Neural cell (in vitro differentiated cells): ENCODE data around the gene SPN. TPM values are rescaled to one million over a fixed set of nuclear protein-coding genes. Genes with fewer than 3 reads are reported as not detected.
"Not testable (repeated sequence)": the region's sequence is repeated elsewhere in the genome, so short reads cannot be mapped to it uniquely, and the experiment has no call there.

Source experiments
- H2AFZ ChIP-seq: fragments of 200-600, 300-800 bp; sonication (generic), shearing (Covaris generic); 2 replicates; pipeline ENCODE4 v1.6.0; 2014; ENCODE audit warnings: low read depth, mild to moderate bottlenecking, antibody characterized with exemption, low read length, moderate library complexity
- H3F3A ChIP-seq: fragments of 200-600 bp; shearing (Covaris generic); 2 replicates; pipeline ENCODE4 v1.6.1; 2016; ENCODE audit warnings: mild to moderate bottlenecking, moderate library complexity, mixed read lengths, antibody characterized with exemption, low read length; ENCODE audit not compliant: insufficient read depth, poor library complexity, severe bottlenecking
- H3K27ac ChIP-seq: fragments of 200-600, 300-800 bp; sonication (generic), shearing (Covaris generic); 2 replicates; pipeline ENCODE4 v1.5.1; 2014; ENCODE audit warnings: mild to moderate bottlenecking, low read length, moderate library complexity
- H3K27me3 ChIP-seq: fragments of 300-800, 200-600 bp; sonication (generic), shearing (Covaris generic); 2 replicates; pipeline ENCODE4 v1.6.0; 2014; ENCODE audit warnings: mild to moderate bottlenecking, low read depth, low read length, moderate library complexity; ENCODE audit not compliant: insufficient read depth
- H3K36me3 ChIP-seq: fragments of 300-800, 200-600 bp; sonication (generic), shearing (Covaris generic); 2 replicates; pipeline ENCODE4 v1.5.1; 2014; ENCODE audit warnings: mild to moderate bottlenecking, antibody characterized with exemption, low read length, moderate library complexity; ENCODE audit not compliant: insufficient read depth
- H3K4me2 ChIP-seq: fragments of 300-800, 200-600 bp; sonication (generic), shearing (Covaris generic); 2 replicates; pipeline ENCODE4 v1.6.0; 2014; ENCODE audit warnings: mild to moderate bottlenecking, low read length
- H3K4me3 ChIP-seq: fragments of 300-800, 200-600 bp; sonication (generic), shearing (Covaris generic); 2 replicates; pipeline ENCODE4 v1.5.1; 2014; ENCODE audit warnings: mild to moderate bottlenecking, low read length, moderate library complexity
- H3K79me2 ChIP-seq: fragments of 200-600 bp; shearing (Covaris generic); replicated peaks from 2 replicates; pipeline ENCODE4 v1.6.0; 2014; ENCODE audit warnings: mild to moderate bottlenecking, low read length, moderate library complexity; ENCODE audit not compliant: insufficient read depth
- H3K9ac ChIP-seq: fragments of 300-800, 200-600 bp; sonication (generic), shearing (Covaris generic); 2 replicates; pipeline ENCODE4 v1.6.1; 2016; ENCODE audit warnings: mild to moderate bottlenecking, low read length, mixed read lengths
- H3K9me2 ChIP-seq: fragments of 200-600 bp; shearing (Covaris generic); 2 replicates; pipeline ENCODE4 v1.6.1; 2016; ENCODE audit warnings: mild to moderate bottlenecking, low read length, mixed read lengths; ENCODE audit not compliant: insufficient read depth
- H3K9me3 ChIP-seq: fragments of 200-600, 300-800 bp; sonication (generic), shearing (Covaris generic); 2 replicates; pipeline ENCODE4 v1.6.1; 2016; ENCODE audit warnings: mild to moderate bottlenecking, mixed run types, low read length, moderate library complexity, mixed read lengths
- H4K20me1 ChIP-seq: fragments of 200-600 bp; shearing (Covaris generic); 2 replicates; pipeline ENCODE4 v1.6.1; 2016; ENCODE audit warnings: mild to moderate bottlenecking, mixed run types; ENCODE audit not compliant: insufficient read depth
- EP300 ChIP-seq: fragments of 450-650 bp; conservative IDR thresholded peaks from 2 replicates; pipeline ENCODE4 v1.6.1; 2014; ENCODE audit warnings: antibody characterized with exemption, mild to moderate bottlenecking, moderate library complexity; ENCODE audit not compliant: poor library complexity, severe bottlenecking
- EZH2 ChIP-seq: fragments of 200-600, 300-800 bp; shearing (Covaris generic), sonication (generic); IDR thresholded peaks from 2 replicates; pipeline ENCODE4 v1.6.1; 2014; ENCODE audit warnings: antibody characterized with exemption, low read length, borderline replicate concordance, mild to moderate bottlenecking; ENCODE audit not compliant: insufficient read depth, poor library complexity, severe bottlenecking
- MXI1 ChIP-seq: fragments of 450-650 bp; conservative IDR thresholded peaks from 2 replicates; pipeline ENCODE4 v1.6.1; 2014; ENCODE audit warnings: antibody characterized with exemption, mild to moderate bottlenecking; ENCODE audit not compliant: poor library complexity, severe bottlenecking
- POLR2AphosphoS5 ChIP-seq: IDR thresholded peaks from 2 replicates; pipeline ENCODE4 v1.6.1; 2012
- SMC3 ChIP-seq: fragments of 450-650 bp; conservative IDR thresholded peaks from 2 replicates; pipeline ENCODE4 v1.6.1; 2014; ENCODE audit warnings: antibody characterized with exemption, mild to moderate bottlenecking, moderate library complexity; ENCODE audit not compliant: poor library complexity
- TAF1 ChIP-seq: IDR thresholded peaks from 2 replicates; pipeline ENCODE4 v1.6.1; 2012; ENCODE audit warnings: low read depth
- polyA plus RNA-seq: library from polyadenylated mRNA; depleted of rRNA; stranded (reverse); fragments of >200 nt; gene quantifications from 2 replicates; pipeline ENCODE4 v1.2.3, GENCODE V29; 2014
- TF ChIP-seq, protein P1 (sequence below): fragments of 450-650 bp; IDR thresholded peaks from 2 replicates; pipeline ENCODE4 v1.5.1; 2014; ENCODE audit warnings: antibody characterized with exemption, mild to moderate bottlenecking, moderate library complexity; ENCODE audit not compliant: poor library complexity, severe bottlenecking

The SPN gene
- polyA plus RNA-seq, 1 donor from 2014 or later, result 0.09 TPM

DNA sequence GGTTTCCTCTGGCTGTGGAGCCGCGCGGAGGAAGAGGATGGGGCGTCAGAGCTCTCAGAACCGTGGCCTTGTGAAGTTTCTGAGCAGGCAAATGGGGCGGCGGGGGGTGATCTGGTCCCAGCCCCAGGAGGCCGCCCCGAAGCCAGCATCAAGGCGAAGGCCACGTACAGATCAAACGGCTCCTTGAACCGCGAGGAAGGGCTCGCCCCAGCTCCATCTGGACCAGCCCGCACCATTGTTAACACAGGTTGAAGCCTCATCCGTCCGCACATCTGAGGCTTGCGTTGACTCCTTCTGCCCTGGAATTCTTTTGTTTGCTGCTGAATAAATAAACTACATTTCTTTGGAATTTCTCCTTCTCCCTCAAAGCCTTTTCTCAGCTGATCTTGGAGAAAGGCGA, 31.4 kb upstream of the SPN start:
- H3K9me2 ChIP-seq, H3K27me3 ChIP-seq, H4K20me1 ChIP-seq, H3K9me3 ChIP-seq, H3K36me3 ChIP-seq, H2AFZ ChIP-seq, H3F3A ChIP-seq, H3K27ac ChIP-seq, H3K4me2 ChIP-seq, H3K79me2 ChIP-seq, H3K9ac ChIP-seq, H3K4me3 ChIP-seq: not testable (repeated sequence)

DNA sequence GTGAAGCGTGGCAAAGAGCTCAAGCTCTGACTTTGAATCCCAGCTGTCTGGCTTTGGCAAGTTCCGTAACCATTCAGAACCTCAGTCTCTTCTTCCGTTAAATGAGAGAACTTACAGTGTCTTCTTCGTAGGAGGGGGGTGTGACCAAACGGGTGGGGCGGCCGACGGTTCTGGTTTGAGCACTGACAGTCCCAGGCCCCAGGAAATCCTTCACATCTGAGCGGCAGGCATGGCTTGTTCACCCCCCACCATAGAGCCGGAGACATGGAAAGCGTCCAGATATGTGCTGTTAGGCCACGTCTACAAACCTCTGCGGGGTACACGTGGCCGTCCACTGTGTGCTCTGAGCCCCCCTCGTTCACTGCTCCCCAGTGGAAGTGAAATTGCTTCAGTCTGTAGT, 27.1 kb upstream of the SPN start:
- not testable (repeated sequence) for H3K79me2 ChIP-seq, H3K4me2 ChIP-seq, H3K9ac ChIP-seq, H3K36me3 ChIP-seq, H4K20me1 ChIP-seq, H3K9me3 ChIP-seq, H3K27me3 ChIP-seq, H3K4me3 ChIP-seq, H3K27ac ChIP-seq, H3F3A ChIP-seq, H3K9me2 ChIP-seq, H2AFZ ChIP-seq

DNA sequence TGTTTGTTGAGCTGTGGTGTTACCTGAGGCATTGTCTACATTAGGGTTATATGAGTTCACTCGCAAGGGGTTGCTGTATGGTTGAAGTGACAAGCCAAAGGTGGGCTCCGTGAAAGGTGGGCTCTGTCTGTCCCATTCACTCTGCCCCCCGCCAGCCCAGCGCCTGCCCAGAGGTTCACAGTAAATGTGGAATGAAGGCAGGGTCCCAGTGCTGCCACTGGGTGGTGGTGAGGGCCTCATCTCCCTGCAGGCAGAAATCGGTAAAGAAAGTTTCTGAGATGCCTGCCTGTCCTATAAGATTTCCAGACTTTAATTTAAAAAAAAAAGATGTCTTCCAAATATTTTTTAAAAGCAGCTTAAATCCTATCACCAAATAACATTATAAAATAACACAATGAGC, 26.7 kb upstream of the SPN start:
- H3K9me2 ChIP-seq, result not testable (repeated sequence)

GRCh38 chr16:29638751-29639150, 24.3 kb upstream of the SPN start:
- not testable (repeated sequence) for H3K27me3 ChIP-seq

More for the DNA sequence above, 26.7 kb upstream of the SPN start:
- not testable (repeated sequence) for H3K9me3 ChIP-seq, H3K27me3 ChIP-seq, H3K4me2 ChIP-seq, H3F3A ChIP-seq, H4K20me1 ChIP-seq, H3K27ac ChIP-seq, H2AFZ ChIP-seq, H3K9ac ChIP-seq, H3K79me2 ChIP-seq, H3K36me3 ChIP-seq, H3K4me3 ChIP-seq

GRCh38 chr16:29641561-29641960, 21.5 kb upstream of the SPN start:
- TF ChIP-seq POLR2AphosphoS5 (no peak), SMC3 (no peak)
- no peaks in the 10 kb centered on the region for H3K36me3 ChIP-seq
- H3K9me2 ChIP-seq, result no peaks in the 10 kb centered on the region
- H3K4me3 ChIP-seq, result no peak overlapping the region
- no peak overlapping the region for H3K27ac ChIP-seq
- no peaks in the 10 kb centered on the region for H3K79me2 ChIP-seq
- H3K9ac ChIP-seq, result no peak overlapping the region
- H3K9me3 ChIP-seq, result no peaks in the 10 kb centered on the region
- H2AFZ ChIP-seq, result no peak overlapping the region
- H3K4me2 ChIP-seq, result no peak overlapping the region
- no peaks in the 10 kb centered on the region for H4K20me1 ChIP-seq
- no peaks in the 10 kb centered on the region for H3F3A ChIP-seq
- no peaks in the 10 kb centered on the region for H3K27me3 ChIP-seq

More at GRCh38 chr16:29638751-29639150, 24.3 kb upstream of the SPN start:
- H3K4me3 ChIP-seq, H4K20me1 ChIP-seq, H3K9ac ChIP-seq, H3K36me3 ChIP-seq, H2AFZ ChIP-seq, H3K9me3 ChIP-seq, H3K27ac ChIP-seq, H3K79me2 ChIP-seq, H3K9me2 ChIP-seq, H3K4me2 ChIP-seq, H3F3A ChIP-seq: not testable (repeated sequence)

DNA sequence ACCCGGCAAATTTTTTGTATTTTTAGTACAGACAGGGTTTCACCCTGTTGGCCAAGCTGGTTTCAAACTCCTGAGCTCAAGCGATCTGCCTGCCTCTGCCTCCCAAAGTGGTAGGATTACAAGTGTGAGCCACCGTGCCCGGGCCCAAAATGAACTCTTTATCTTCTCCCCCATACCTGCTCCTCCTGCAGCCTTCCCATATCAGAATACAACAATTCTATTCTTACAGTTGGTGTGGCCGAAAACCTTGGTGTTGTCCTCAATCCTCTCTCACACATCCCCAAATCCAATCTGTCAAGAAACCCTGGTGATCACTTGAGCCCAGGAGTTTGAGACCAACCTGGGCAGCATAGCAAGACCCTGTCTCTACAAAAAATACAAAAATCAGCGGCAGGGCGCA, 19.5 kb upstream of the SPN start:
- Histone ChIP-seq H4K20me1 (no peaks in the 10 kb centered on the region), H3K4me3 (no peak overlapping the region), H3K36me3 (no peaks in the 10 kb centered on the region), H3K9me3 (no peaks in the 10 kb centered on the region), H3K27me3 (no peaks in the 10 kb centered on the region), H2AFZ (no peak overlapping the region), H3F3A (no peaks in the 10 kb centered on the region), H3K79me2 (no peaks in the 10 kb centered on the region), H3K4me2 (no peak overlapping the region), H3K9ac (no peak overlapping the region), H3K9me2 (no peaks in the 10 kb centered on the region), H3K27ac (no peak overlapping the region)
- TF ChIP-seq MXI1 (no peak), EZH2 (no peak), EP300 (no peak), POLR2AphosphoS5 (no peak), TAF1 (no peak), SMC3 (no peak)
- TF ChIP-seq, protein P1, sequence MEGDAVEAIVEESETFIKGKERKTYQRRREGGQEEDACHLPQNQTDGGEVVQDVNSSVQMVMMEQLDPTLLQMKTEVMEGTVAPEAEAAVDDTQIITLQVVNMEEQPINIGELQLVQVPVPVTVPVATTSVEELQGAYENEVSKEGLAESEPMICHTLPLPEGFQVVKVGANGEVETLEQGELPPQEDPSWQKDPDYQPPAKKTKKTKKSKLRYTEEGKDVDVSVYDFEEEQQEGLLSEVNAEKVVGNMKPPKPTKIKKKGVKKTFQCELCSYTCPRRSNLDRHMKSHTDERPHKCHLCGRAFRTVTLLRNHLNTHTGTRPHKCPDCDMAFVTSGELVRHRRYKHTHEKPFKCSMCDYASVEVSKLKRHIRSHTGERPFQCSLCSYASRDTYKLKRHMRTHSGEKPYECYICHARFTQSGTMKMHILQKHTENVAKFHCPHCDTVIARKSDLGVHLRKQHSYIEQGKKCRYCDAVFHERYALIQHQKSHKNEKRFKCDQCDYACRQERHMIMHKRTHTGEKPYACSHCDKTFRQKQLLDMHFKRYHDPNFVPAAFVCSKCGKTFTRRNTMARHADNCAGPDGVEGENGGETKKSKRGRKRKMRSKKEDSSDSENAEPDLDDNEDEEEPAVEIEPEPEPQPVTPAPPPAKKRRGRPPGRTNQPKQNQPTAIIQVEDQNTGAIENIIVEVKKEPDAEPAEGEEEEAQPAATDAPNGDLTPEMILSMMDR, result no peak
